Measurements from ENCODE around the gene GPC5.

DNA sequence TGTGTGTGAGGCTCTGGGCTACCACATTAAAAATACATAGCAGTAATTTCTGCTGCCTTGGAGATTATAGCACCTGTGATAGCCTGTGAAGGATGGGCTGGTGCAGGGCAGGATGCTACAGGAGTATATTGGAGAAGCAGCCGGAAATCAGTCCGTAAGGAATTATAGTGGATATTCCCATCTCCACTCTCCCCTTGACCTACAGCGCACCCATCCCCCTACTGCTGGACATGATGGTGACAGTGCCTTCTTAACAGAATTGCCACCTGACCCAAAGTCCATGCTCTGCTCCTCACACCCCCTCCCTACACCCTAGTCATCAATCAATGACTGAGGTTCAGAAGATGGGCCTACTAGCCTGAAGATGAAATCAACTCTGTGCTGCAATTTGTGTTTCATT is 376.0 kb downstream of the GPC5 start:
- TF ChIP-seq POLR2A (IDR thresholded peaks at IDR 0.05; ENCODE audit: low read length) (no peak), CEBPB (IDR thresholded peaks at IDR 0.05) (no peak), EP300 (IDR thresholded peaks at IDR 0.05) (no peak), CHD4 (IDR thresholded peaks at IDR 0.05; ENCODE audit: borderline replicate concordance) (no peak), SMC3 (IDR thresholded peaks at IDR 0.05) (no peak), RAD21 (conservative IDR thresholded peaks at IDR 0.05 in 1 of 2, IDR thresholded peaks at IDR 0.05 in 1 of 2) (no peak)
- TF ChIP-seq, protein P1, sequence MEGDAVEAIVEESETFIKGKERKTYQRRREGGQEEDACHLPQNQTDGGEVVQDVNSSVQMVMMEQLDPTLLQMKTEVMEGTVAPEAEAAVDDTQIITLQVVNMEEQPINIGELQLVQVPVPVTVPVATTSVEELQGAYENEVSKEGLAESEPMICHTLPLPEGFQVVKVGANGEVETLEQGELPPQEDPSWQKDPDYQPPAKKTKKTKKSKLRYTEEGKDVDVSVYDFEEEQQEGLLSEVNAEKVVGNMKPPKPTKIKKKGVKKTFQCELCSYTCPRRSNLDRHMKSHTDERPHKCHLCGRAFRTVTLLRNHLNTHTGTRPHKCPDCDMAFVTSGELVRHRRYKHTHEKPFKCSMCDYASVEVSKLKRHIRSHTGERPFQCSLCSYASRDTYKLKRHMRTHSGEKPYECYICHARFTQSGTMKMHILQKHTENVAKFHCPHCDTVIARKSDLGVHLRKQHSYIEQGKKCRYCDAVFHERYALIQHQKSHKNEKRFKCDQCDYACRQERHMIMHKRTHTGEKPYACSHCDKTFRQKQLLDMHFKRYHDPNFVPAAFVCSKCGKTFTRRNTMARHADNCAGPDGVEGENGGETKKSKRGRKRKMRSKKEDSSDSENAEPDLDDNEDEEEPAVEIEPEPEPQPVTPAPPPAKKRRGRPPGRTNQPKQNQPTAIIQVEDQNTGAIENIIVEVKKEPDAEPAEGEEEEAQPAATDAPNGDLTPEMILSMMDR (IDR thresholded peaks at IDR 0.05): no peak

Measured in A549 (cell line).